HPDE6-E6E7 (cell line): ENCODE measurements around the gene EXOSC1.
"Not testable (repeated sequence)": the region's sequence is repeated elsewhere in the genome, so short reads cannot be mapped to it uniquely, and the experiment has no call there.

ENCODE experiments used
- DNase-seq: peaks from one replicate; pipeline ENCODE4 v3.0.0; 2011; ENCODE audit warnings: missing footprints; ENCODE audit errors: extremely low spot score

Gene EXOSC1

DNA sequence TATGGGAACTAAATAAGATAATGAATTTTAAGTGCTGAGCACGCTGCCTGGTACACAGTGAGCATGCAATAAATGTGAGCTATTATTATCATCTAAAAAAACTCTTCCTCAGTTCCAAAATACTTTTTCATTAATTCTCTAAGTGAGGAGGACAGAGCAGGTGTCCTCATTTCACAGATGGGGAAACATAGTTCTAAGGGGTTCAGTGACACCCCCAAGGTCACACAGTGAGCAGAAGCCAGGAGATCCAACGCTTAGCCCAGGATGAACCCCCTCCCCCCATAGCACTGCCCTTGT, 37.9 kb downstream of the EXOSC1 start:
- DNase-seq: no peak

- no peak for DNase-seq
Observed at GRCh38 chr10:97407211-97407951, 38.4 kb downstream of the EXOSC1 start.

GRCh38 chr10:97406483-97406882, 39.3 kb downstream of the EXOSC1 start:
- not testable (repeated sequence) for DNase-seq

- no peak for DNase-seq
Observed at GRCh38 chr10:97406064-97406463, 39.7 kb downstream of the EXOSC1 start.

GRCh38 chr10:97404044-97404443, 41.8 kb downstream of the EXOSC1 start:
- DNase-seq: no peak

- no peak for DNase-seq
Observed at GRCh38 chr10:97401455-97401919, 44.3 kb downstream of the EXOSC1 start.

DNA sequence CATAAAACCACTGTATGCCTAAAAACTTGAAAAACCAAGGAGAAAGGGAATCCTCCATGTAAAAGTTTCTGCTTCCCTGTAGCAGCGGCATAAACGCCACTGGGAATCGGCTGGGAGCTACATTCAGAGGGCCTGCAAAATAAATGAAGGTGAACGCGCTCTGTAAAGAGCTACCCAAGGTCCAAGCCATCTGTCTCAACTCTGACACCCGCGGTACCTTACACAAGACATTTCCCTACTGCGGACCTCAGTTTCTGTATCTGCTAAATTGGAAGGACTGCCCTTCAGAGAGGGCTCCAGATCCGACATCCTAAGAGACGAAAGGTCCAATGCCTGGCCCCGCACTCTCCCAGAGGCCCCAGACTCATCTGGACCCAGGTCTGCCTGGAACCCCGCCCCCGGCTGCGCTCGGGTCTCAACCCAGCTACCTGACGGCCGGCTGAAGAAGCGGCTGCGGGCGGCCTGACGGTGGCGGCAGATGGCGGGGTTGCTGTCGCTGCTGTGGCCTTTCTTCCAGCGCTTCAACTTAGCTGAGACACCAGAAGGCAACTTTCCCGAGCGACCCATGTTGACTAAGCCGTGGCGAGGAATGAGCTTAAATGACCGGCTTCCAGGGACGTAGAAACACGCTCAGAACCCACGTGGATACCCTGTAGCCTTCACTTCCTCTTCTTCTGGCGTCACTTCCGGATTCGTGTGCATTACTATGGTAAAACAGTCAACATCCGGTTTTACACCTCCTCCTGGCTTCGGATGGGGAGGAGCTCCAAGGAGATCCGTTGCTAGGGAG, 44.9 kb downstream of the EXOSC1 start, which contains the start of gene RRP12:
TSS of gene RRP12 (minus strand) at position 676 of the 790 bp plus-strand sequence. CDS start at position 567, 109 bp downstream.
- DNase-seq: peak; percentile 94

- peak; percentile 77 for DNase-seq
Observed at GRCh38 chr10:97399843-97400545, 45.8 kb downstream of the EXOSC1 start.

- DNase-seq: no peak
Observed at GRCh38 chr10:97396056-97396455, 49.8 kb downstream of the EXOSC1 start.

- DNase-seq: no peak
Observed at GRCh38 chr10:97393034-97393573, 52.7 kb downstream of the EXOSC1 start.

DNA sequence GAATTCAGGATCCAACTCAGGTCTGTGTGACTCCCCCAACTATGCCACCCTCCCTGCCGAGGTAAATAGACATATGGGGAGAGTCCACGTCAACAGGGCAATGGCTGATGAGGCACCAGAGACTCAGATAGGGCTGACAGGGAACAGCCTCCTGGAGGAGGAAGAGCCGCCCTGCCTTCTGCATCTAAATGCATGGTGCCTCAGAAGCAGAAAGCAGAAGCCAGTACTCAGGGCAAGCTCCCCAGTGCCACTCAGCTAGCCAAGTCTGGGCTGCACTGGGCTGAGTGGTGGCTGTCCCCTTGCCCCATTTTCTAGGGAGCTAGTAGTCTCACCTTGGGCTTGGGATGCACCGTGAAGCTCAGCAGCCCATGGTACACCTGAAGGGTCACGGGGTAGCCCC, 55.7 kb downstream of the EXOSC1 start:
- DNase-seq: no peak

DNA sequence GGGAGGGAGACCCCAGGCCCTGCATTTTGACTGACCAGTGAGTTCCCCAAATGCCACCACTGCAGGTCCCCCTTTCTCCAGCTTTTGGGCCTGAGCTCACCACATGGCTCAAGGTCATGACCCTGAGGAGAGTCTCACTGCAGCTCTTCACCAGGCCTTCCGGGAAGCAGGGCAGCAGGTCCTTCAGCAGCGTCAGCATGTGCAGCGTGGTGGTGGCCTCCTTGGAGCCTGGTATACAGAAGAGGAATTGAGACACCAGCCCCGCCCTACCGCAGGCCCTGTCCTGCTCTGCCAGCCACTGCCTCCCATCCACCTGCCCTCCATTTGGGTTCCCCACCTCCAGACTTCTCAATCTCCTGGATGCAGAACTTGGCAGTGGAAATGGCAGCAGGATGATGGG, 57.7 kb downstream of the EXOSC1 start:
- no peak for DNase-seq
